B cell (primary cell): ENCODE results near the gene CPT1A. TPM values are rescaled to one million over a fixed set of nuclear protein-coding genes. Genes with fewer than 3 reads are reported as not detected.

ENCODE experiments used
- ATAC-seq: fragments of 200-7000 bp; cut with Tn5 transposase; one replicate; pipeline ENCODE4 v1.10.0; 2021; ENCODE audit warnings: low read depth, mild to moderate bottlenecking, moderate number of reproducible peaks, moderate library complexity
- CTCF ChIA-PET: fragments of 350-600 bp; sonication (Branson Sonifier 250); formaldehyde crosslinking; loops from one replicate; lab custom pipeline; 2021; ENCODE audit warnings: antibody characterized with exemption, inconsistent platforms; lab: Charles Lee
- POLR2A ChIA-PET: fragments of 350-600 bp; sonication (Branson Sonifier 250); formaldehyde crosslinking; loops from one replicate; lab custom pipeline; 2021; ENCODE audit warnings: antibody characterized with exemption; lab: Charles Lee
- DNase-seq: peaks from one replicate; pipeline ENCODE4 v3.0.0; 2013
- H2AFZ ChIP-seq: 2 replicates; pipeline ENCODE4 v1.6.1; 2012; ENCODE audit warnings: mild to moderate bottlenecking, low read depth, low read length; ENCODE audit not compliant: insufficient read depth, poor library complexity, severe bottlenecking
- H3K27ac ChIP-seq, 2 donors: 1 replicate in 1 of 2; 2 replicates in 1 of 2; pipeline ENCODE4 v1.5.1; 2012 to 2013; ENCODE audit warnings: low read length in 2 of 2, mild to moderate bottlenecking in 2 of 2, moderate library complexity in 1 of 2
- H3K27me3 ChIP-seq, 4 experiments: fragments of 200-600 bp in 1 of 4; sonication (generic) in 1 of 4; replicated peaks in 1 of 4; 1 replicate in 2 of 4; 2 replicates in 2 of 4; pipeline versions ENCODE4 v1.6.1 to v1.7.0; 2013 to 2016; ENCODE audit warnings: low read length in 3 of 4, mild to moderate bottlenecking in 2 of 4, mixed read lengths in 1 of 4, moderate library complexity in 1 of 4; ENCODE audit not compliant: insufficient read depth in 4 of 4, control insufficient read depth in 3 of 4; ENCODE audit errors: control extremely low read depth in 1 of 4
- H3K36me3 ChIP-seq, 2 experiments: replicated peaks in 1 of 2; 1 replicate in 1 of 2; 2 replicates in 1 of 2; pipeline versions ENCODE4 v1.6.1 to v1.7.1; 2013; ENCODE audit warnings: low read length in 1 of 2; ENCODE audit not compliant: insufficient read depth in 2 of 2, control insufficient read depth in 1 of 2; ENCODE audit errors: control extremely low read depth in 1 of 2, extremely low read depth in 1 of 2
- H3K4me1 ChIP-seq, 2 donors: fragments of 200-600 bp in 1 of 2; sonication (generic) in 1 of 2; 1 replicate in 1 of 2; 2 replicates in 1 of 2; pipeline versions ENCODE4 v1.5.1 to v1.6.1; 2013 to 2017; ENCODE audit warnings: low read length in 2 of 2; ENCODE audit not compliant: control insufficient read depth in 2 of 2, insufficient read depth in 2 of 2
- H3K4me2 ChIP-seq: replicated peaks from 2 replicates; pipeline ENCODE3; 2012; ENCODE audit warnings: mild to moderate bottlenecking, low read depth, low read length; ENCODE audit not compliant: poor library complexity, severe bottlenecking
- H3K4me3 ChIP-seq, 5 experiments: fragments of 200-600 bp in 1 of 5; sonication (generic) in 1 of 5; 1 replicate in 3 of 5; 2 replicates in 2 of 5; pipeline versions ENCODE4 v1.5.1 to v1.7.0; 2011 to 2016; ENCODE audit warnings: low read length in 4 of 5, mild to moderate bottlenecking in 4 of 5, low read depth in 2 of 5, control low read depth in 1 of 5, moderate library complexity in 1 of 5; ENCODE audit not compliant: insufficient read depth in 1 of 5; ENCODE audit errors: control extremely low read depth in 1 of 5, extremely low read depth in 1 of 5
- H3K79me2 ChIP-seq: fragments of 200-600 bp; sonication (generic); one replicate; pipeline ENCODE4 v1.6.0; 2016; ENCODE audit warnings: low read length; ENCODE audit not compliant: control insufficient read depth, insufficient read depth
- H3K9ac ChIP-seq: fragments of 200-600 bp; sonication (generic); 2 replicates; pipeline ENCODE4 v1.6.1; 2017; ENCODE audit warnings: mild to moderate bottlenecking, low read length, moderate library complexity
- H3K9me3 ChIP-seq, 3 donors: one replicate each; pipeline versions ENCODE4 v1.6.1 to v1.7.1; 2013; ENCODE audit warnings: low read length in 2 of 3; ENCODE audit not compliant: control insufficient read depth in 2 of 3, insufficient read depth in 1 of 3; ENCODE audit errors: control extremely low read depth in 1 of 3
- H4K20me1 ChIP-seq: 2 replicates; pipeline ENCODE4 v1.6.0; 2012; ENCODE audit warnings: mild to moderate bottlenecking, low read length; ENCODE audit not compliant: insufficient read depth, control insufficient read depth, poor library complexity, severe bottlenecking
- H3K27ac Mint-ChIP-seq: one replicate; pipeline ENCODE4 v1.8.0; 2021; ENCODE audit warnings: mixed read lengths
- H3K27me3 Mint-ChIP-seq: one replicate; pipeline ENCODE4 v1.8.0; 2021; ENCODE audit warnings: mixed read lengths
- H3K4me1 Mint-ChIP-seq: one replicate; pipeline ENCODE4 v1.8.0; 2021; ENCODE audit warnings: mixed read lengths
- H3K4me3 Mint-ChIP-seq: one replicate; pipeline ENCODE4 v1.8.0; 2021; ENCODE audit warnings: mixed read lengths
- H3K9me3 Mint-ChIP-seq: one replicate; pipeline ENCODE4 v1.8.0; 2022; ENCODE audit warnings: mixed read lengths; ENCODE audit not compliant: insufficient read depth
- CTCF ChIP-seq: fragments of 200-600 bp; IDR thresholded peaks from one replicate; pipeline ENCODE4 v1.8.0; 2022; ENCODE audit warnings: antibody characterized with exemption, mild to moderate bottlenecking
- EZH2 ChIP-seq: IDR thresholded peaks from 2 replicates; pipeline ENCODE4 v1.6.1; 2012; ENCODE audit warnings: borderline replicate concordance, low read depth, mild to moderate bottlenecking, moderate library complexity, low read length; ENCODE audit not compliant: insufficient read depth, poor library complexity, severe bottlenecking
- whole genome bisulfite sequencing: methylation state at CpG from one replicate; pipeline ENCODE4 v1.1.5; 2013; ENCODE audit warnings: missing lambda C conversion rate; ENCODE audit not compliant: insufficient coverage; 5-methylcytosine and 5-hydroxymethylcytosine counted together
- intact Hi-C: fragments of 100-400 bp; cut with micrococcal nuclease; formaldehyde crosslinking; loops from one replicate; pipeline ENCODE4 v1.10.0; 2022
- polyA plus RNA-seq: library from polyadenylated mRNA; depleted of rRNA; stranded (reverse); fragments of >200 nt; gene quantifications from 2 replicates; pipeline ENCODE4 v1.2.3, GENCODE V29; 2012
- total RNA-seq, 2 donors: library from RNA; stranded (reverse); fragments of 120-200 nt in 1 of 2; gene quantifications; 1 replicate in 1 of 2; 2 replicates in 1 of 2; pipeline versions ENCODE4 v1.2.3 to v1.2.4, GENCODE V29; 2013 to 2022

CPT1A gene
- total and polyA plus RNA-seq, 2 donors (not counting 1 experiment from before 2014, with no cell fraction given) = 15.6 to 40.8 TPM

- Histone ChIP-seq H3K9me3 (no peaks in the 10 kb centered on the region), H2AFZ (no peak overlapping the region), H3K36me3 (peaks cover 0 to 20% of the 10 kb centered on the region in 2 experiments), H3K4me3 (no peak overlapping the region), H3K4me1 (no peaks in the 10 kb centered on the region), H3K27me3 (no peaks in the 10 kb centered on the region), H3K79me2 (no peaks in the 10 kb centered on the region), H3K9ac (no peak overlapping the region), H3K4me2 (no peak overlapping the region), H4K20me1 (no peaks in the 10 kb centered on the region), H3K27ac (no peak overlapping the region)
- DNase-seq = no peak
- ChIA-PET POLR2A (no interaction called here), CTCF (no interaction called here)
- Mint-ChIP-seq H3K9me3 (no peaks in the 10 kb centered on the region), H3K27ac (no peak overlapping the region), H3K4me1 (no peaks in the 10 kb centered on the region), H3K4me3 (no peak overlapping the region), H3K27me3 (no peaks in the 10 kb centered on the region)
- intact Hi-C loops = no loop called here
- TF ChIP-seq EZH2 (no peak), CTCF (no peak)
- ATAC-seq = no peak
- WGBS = 98% methylated on average over 7 of the region's 11 CpGs
Measured at GRCh38 chr11:68767672-68768071, 74.0 kb downstream of the CPT1A start.

GRCh38 chr11:68766786-68767185 lies 74.9 kb downstream of the CPT1A start:
- no peak overlapping the region for H3K27ac ChIP-seq
- H3K4me2 ChIP-seq = no peak overlapping the region
- no peak for TF ChIP-seq EZH2
- TF ChIP-seq CTCF = no peak
- H4K20me1 ChIP-seq = no peaks in the 10 kb centered on the region
- no peak overlapping the region for H2AFZ ChIP-seq
- Mint-ChIP-seq H3K27me3 (no peaks in the 10 kb centered on the region), H3K4me1 (no peaks in the 10 kb centered on the region), H3K4me3 (no peak overlapping the region), H3K27ac (no peak overlapping the region), H3K9me3 (no peaks in the 10 kb centered on the region)
- WGBS = 94% methylated on average over 8 of the region's 8 CpGs
- no peak overlapping the region for H3K9ac ChIP-seq
- no peak overlapping the region for H3K4me3 ChIP-seq
- H3K79me2 ChIP-seq = no peaks in the 10 kb centered on the region
- ChIA-PET POLR2A (no interaction called here), CTCF (no interaction called here)
- no peak for DNase-seq
- no peaks in the 10 kb centered on the region for H3K9me3 ChIP-seq
- no peaks in the 10 kb centered on the region for H3K4me1 ChIP-seq
- H3K36me3 ChIP-seq = peaks cover 0 to 19% of the 10 kb centered on the region in 2 experiments
- H3K27me3 ChIP-seq = no peaks in the 10 kb centered on the region
- ATAC-seq = no peak
- intact Hi-C loops = no loop called here
